B cell (primary cell): ENCODE data around the gene RNF157. TPM values are rescaled to one million over a fixed set of nuclear protein-coding genes. Genes with fewer than 3 reads are reported as not detected.

Experiments used
- ATAC-seq: fragments of 200-7000 bp; cut with Tn5 transposase; one replicate; pipeline ENCODE4 v1.10.0; 2021; ENCODE audit warnings: low read depth, mild to moderate bottlenecking, moderate number of reproducible peaks, moderate library complexity
- CTCF ChIA-PET: fragments of 350-600 bp; sonication (Branson Sonifier 250); formaldehyde crosslinking; loops from one replicate; lab custom pipeline; 2021; ENCODE audit warnings: antibody characterized with exemption, inconsistent platforms; lab: Charles Lee
- POLR2A ChIA-PET: fragments of 350-600 bp; sonication (Branson Sonifier 250); formaldehyde crosslinking; loops from one replicate; lab custom pipeline; 2021; ENCODE audit warnings: antibody characterized with exemption; lab: Charles Lee
- DNase-seq: peaks from one replicate; pipeline ENCODE4 v3.0.0; 2013
- H2AFZ ChIP-seq: 2 replicates; pipeline ENCODE4 v1.6.1; 2012; ENCODE audit warnings: mild to moderate bottlenecking, low read depth, low read length; ENCODE audit not compliant: insufficient read depth, poor library complexity, severe bottlenecking
- H3K27ac ChIP-seq, 2 donors: 1 replicate in 1 of 2; 2 replicates in 1 of 2; pipeline ENCODE4 v1.5.1; 2012 to 2013; ENCODE audit warnings: low read length in 2 of 2, mild to moderate bottlenecking in 2 of 2, moderate library complexity in 1 of 2
- H3K27me3 ChIP-seq, 4 experiments: fragments of 200-600 bp in 1 of 4; sonication (generic) in 1 of 4; replicated peaks in 1 of 4; 1 replicate in 2 of 4; 2 replicates in 2 of 4; pipeline versions ENCODE4 v1.6.1 to v1.7.0; 2013 to 2016; ENCODE audit warnings: low read length in 3 of 4, mild to moderate bottlenecking in 2 of 4, mixed read lengths in 1 of 4, moderate library complexity in 1 of 4; ENCODE audit not compliant: insufficient read depth in 4 of 4, control insufficient read depth in 3 of 4; ENCODE audit errors: control extremely low read depth in 1 of 4
- H3K36me3 ChIP-seq, 2 experiments: replicated peaks in 1 of 2; 1 replicate in 1 of 2; 2 replicates in 1 of 2; pipeline versions ENCODE4 v1.6.1 to v1.7.1; 2013; ENCODE audit warnings: low read length in 1 of 2; ENCODE audit not compliant: insufficient read depth in 2 of 2, control insufficient read depth in 1 of 2; ENCODE audit errors: control extremely low read depth in 1 of 2, extremely low read depth in 1 of 2
- H3K4me1 ChIP-seq, 2 donors: fragments of 200-600 bp in 1 of 2; sonication (generic) in 1 of 2; 1 replicate in 1 of 2; 2 replicates in 1 of 2; pipeline versions ENCODE4 v1.5.1 to v1.6.1; 2013 to 2017; ENCODE audit warnings: low read length in 2 of 2; ENCODE audit not compliant: control insufficient read depth in 2 of 2, insufficient read depth in 2 of 2
- H3K4me2 ChIP-seq: replicated peaks from 2 replicates; pipeline ENCODE3; 2012; ENCODE audit warnings: mild to moderate bottlenecking, low read depth, low read length; ENCODE audit not compliant: poor library complexity, severe bottlenecking
- H3K4me3 ChIP-seq, 5 experiments: fragments of 200-600 bp in 1 of 5; sonication (generic) in 1 of 5; 1 replicate in 3 of 5; 2 replicates in 2 of 5; pipeline versions ENCODE4 v1.5.1 to v1.7.0; 2011 to 2016; ENCODE audit warnings: low read length in 4 of 5, mild to moderate bottlenecking in 4 of 5, low read depth in 2 of 5, control low read depth in 1 of 5, moderate library complexity in 1 of 5; ENCODE audit not compliant: insufficient read depth in 1 of 5; ENCODE audit errors: control extremely low read depth in 1 of 5, extremely low read depth in 1 of 5
- H3K79me2 ChIP-seq: fragments of 200-600 bp; sonication (generic); one replicate; pipeline ENCODE4 v1.6.0; 2016; ENCODE audit warnings: low read length; ENCODE audit not compliant: control insufficient read depth, insufficient read depth
- H3K9ac ChIP-seq: fragments of 200-600 bp; sonication (generic); 2 replicates; pipeline ENCODE4 v1.6.1; 2017; ENCODE audit warnings: mild to moderate bottlenecking, low read length, moderate library complexity
- H3K9me3 ChIP-seq, 3 donors: one replicate each; pipeline versions ENCODE4 v1.6.1 to v1.7.1; 2013; ENCODE audit warnings: low read length in 2 of 3; ENCODE audit not compliant: control insufficient read depth in 2 of 3, insufficient read depth in 1 of 3; ENCODE audit errors: control extremely low read depth in 1 of 3
- H4K20me1 ChIP-seq: 2 replicates; pipeline ENCODE4 v1.6.0; 2012; ENCODE audit warnings: mild to moderate bottlenecking, low read length; ENCODE audit not compliant: insufficient read depth, control insufficient read depth, poor library complexity, severe bottlenecking
- H3K27ac Mint-ChIP-seq: one replicate; pipeline ENCODE4 v1.8.0; 2021; ENCODE audit warnings: mixed read lengths
- H3K27me3 Mint-ChIP-seq: one replicate; pipeline ENCODE4 v1.8.0; 2021; ENCODE audit warnings: mixed read lengths
- H3K4me1 Mint-ChIP-seq: one replicate; pipeline ENCODE4 v1.8.0; 2021; ENCODE audit warnings: mixed read lengths
- H3K4me3 Mint-ChIP-seq: one replicate; pipeline ENCODE4 v1.8.0; 2021; ENCODE audit warnings: mixed read lengths
- H3K9me3 Mint-ChIP-seq: one replicate; pipeline ENCODE4 v1.8.0; 2022; ENCODE audit warnings: mixed read lengths; ENCODE audit not compliant: insufficient read depth
- CTCF ChIP-seq: fragments of 200-600 bp; IDR thresholded peaks from one replicate; pipeline ENCODE4 v1.8.0; 2022; ENCODE audit warnings: antibody characterized with exemption, mild to moderate bottlenecking
- EZH2 ChIP-seq: IDR thresholded peaks from 2 replicates; pipeline ENCODE4 v1.6.1; 2012; ENCODE audit warnings: borderline replicate concordance, low read depth, mild to moderate bottlenecking, moderate library complexity, low read length; ENCODE audit not compliant: insufficient read depth, poor library complexity, severe bottlenecking
- WGBS: methylation state at CpG from one replicate; pipeline ENCODE4 v1.1.5; 2013; ENCODE audit warnings: missing lambda C conversion rate; ENCODE audit not compliant: insufficient coverage; 5-methylcytosine and 5-hydroxymethylcytosine counted together
- intact Hi-C: fragments of 100-400 bp; cut with micrococcal nuclease; formaldehyde crosslinking; loops from one replicate; pipeline ENCODE4 v1.10.0; 2022
- polyA plus RNA-seq: library from polyadenylated mRNA; depleted of rRNA; stranded (reverse); fragments of >200 nt; gene quantifications from 2 replicates; pipeline ENCODE4 v1.2.3, GENCODE V29; 2012
- total RNA-seq, 2 donors: library from RNA; stranded (reverse); fragments of 120-200 nt in 1 of 2; gene quantifications; 1 replicate in 1 of 2; 2 replicates in 1 of 2; pipeline versions ENCODE4 v1.2.3 to v1.2.4, GENCODE V29; 2013 to 2022

The RNF157 gene
- total and polyA plus RNA-seq, 2 donors (not counting 1 experiment from before 2014, with no cell fraction given) = 0.54 to 1.2 TPM

GRCh38 chr17:76154936-76155845 is 85.1 kb downstream of the RNF157 start:
- Histone ChIP-seq H3K36me3 (no peaks in the 10 kb centered on the region), H3K9ac (no peak overlapping the region), H3K4me3 (no peak overlapping the region), H3K4me1 (no peaks in the 10 kb centered on the region), H3K79me2 (no peaks in the 10 kb centered on the region), H3K9me3 (no peaks in the 10 kb centered on the region), H3K27me3 (peaks cover 0 to 2% (median 0%) of the 10 kb centered on the region in 4 experiments), H4K20me1 (no peaks in the 10 kb centered on the region), H2AFZ (no peak overlapping the region), H3K27ac (no peak overlapping the region), H3K4me2 (no peak overlapping the region)
- H3K9me3 Mint-ChIP-seq = no peaks in the 10 kb centered on the region
- WGBS = 88% methylated on average over 7 of the region's 10 CpGs
- no peak for DNase-seq
- ATAC-seq = no peak
- H3K27me3 Mint-ChIP-seq = peaks cover 12% of the 10 kb centered on the region
- H3K4me3 Mint-ChIP-seq = no peak overlapping the region
- CTCF ChIA-PET = no interaction called here
- POLR2A ChIA-PET = no interaction called here
- no peaks in the 10 kb centered on the region for H3K4me1 Mint-ChIP-seq
- intact Hi-C loops = no loop called here
- TF ChIP-seq CTCF (no peak), EZH2 (no peak)
- H3K27ac Mint-ChIP-seq = no peak overlapping the region

DNA sequence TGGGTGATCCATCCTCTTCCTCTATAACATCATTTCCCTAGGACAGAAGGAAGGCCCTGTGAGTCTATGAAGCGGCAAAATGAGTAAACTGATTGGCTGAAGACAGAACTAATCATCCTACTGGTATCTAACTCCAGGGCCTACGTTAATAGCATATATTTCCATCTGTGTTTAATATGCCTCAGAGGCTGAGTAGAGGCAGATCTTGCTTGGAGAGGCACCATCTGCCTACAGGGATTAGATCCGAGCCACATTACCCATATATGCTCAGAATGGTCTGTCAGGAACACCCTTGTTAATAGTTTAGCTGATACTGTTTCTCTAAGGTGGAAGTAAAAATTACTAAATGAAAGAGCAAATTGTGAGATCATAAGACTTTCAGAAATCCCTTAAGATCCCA is 86.0 kb downstream of the RNF157 start:
- Histone ChIP-seq H4K20me1 (no peaks in the 10 kb centered on the region), H3K36me3 (no peaks in the 10 kb centered on the region), H3K4me3 (no peak overlapping the region), H3K79me2 (no peaks in the 10 kb centered on the region), H3K9me3 (no peaks in the 10 kb centered on the region), H3K9ac (no peak overlapping the region), H3K4me2 (no peak overlapping the region), H2AFZ (no peak overlapping the region), H3K4me1 (no peaks in the 10 kb centered on the region), H3K27ac (no peak overlapping the region), H3K27me3 (peaks cover 0 to under 1% (median 0%) of the 10 kb centered on the region in 4 experiments)
- Mint-ChIP-seq H3K4me3 (no peak overlapping the region), H3K4me1 (no peaks in the 10 kb centered on the region), H3K27ac (no peak overlapping the region), H3K9me3 (no peaks in the 10 kb centered on the region), H3K27me3 (peaks cover 12% of the 10 kb centered on the region)
- ChIA-PET CTCF (interaction anchor here (1.1 kb wide), 1 partner anchor 33 kb away, joined by 5 read pairs; no protein-coding TSS in a partner anchor), POLR2A (no interaction called here)
- no peak for TF ChIP-seq EZH2
- intact Hi-C loops = no loop called here
- no peak for ATAC-seq
- no CpG with 5 or more reads among the region's 3 CpGs for WGBS
- no peak for DNase-seq
